GM23248 (cell line): ENCODE results near the gene UTY.

Experiments used
- EZH2 ChIP-seq: fragments of 200-600 bp; sonication (generic); IDR thresholded peaks from 2 replicates; pipeline ENCODE4 v1.6.1; 2018; ENCODE audit warnings: antibody characterized with exemption, mild to moderate bottlenecking; ENCODE audit not compliant: insufficient read depth, poor library complexity, severe bottlenecking
- EZH2phosphoT487 ChIP-seq: fragments of 200-600 bp; sonication (generic); IDR thresholded peaks from 2 replicates; pipeline ENCODE4 v1.6.1; 2018; ENCODE audit warnings: antibody characterized with exemption, moderate library complexity, mild to moderate bottlenecking, low read depth; ENCODE audit not compliant: insufficient read depth

GRCh38 chrY:13416869-13417661 is 62.8 kb downstream of the UTY start:
- TF ChIP-seq EZH2 (no peak), EZH2phosphoT487 (no peak)
